Psoas muscle (tissue), 8 donors: ENCODE measurements around the gene JMJD1C. TPM values are rescaled to one million over a fixed set of nuclear protein-coding genes. Genes with fewer than 3 reads are reported as not detected.

Source experiments
- ATAC-seq, 4 donors: fragments of 200-7000 bp; cut with Tn5 transposase; one replicate each; pipeline ENCODE4 v1.9.1; 2020; ENCODE audit warnings: moderate library complexity in 3 of 4, mild to moderate bottlenecking in 2 of 4
- DNase-seq, 2 donors: peaks; one replicate each; pipeline ENCODE4 v3.0.0-alpha.2; 2020
- H3K27ac ChIP-seq: fragments of 200-600 bp; one replicate; pipeline ENCODE4 v1.8.0; 2022
- H3K27me3 ChIP-seq, 3 donors: fragments of 200-600 bp in 1 of 3; one replicate each; pipeline versions ENCODE4 v1.6.1 to v1.8.0; 2013 to 2022; ENCODE audit warnings: low read length in 2 of 3, mild to moderate bottlenecking in 2 of 3, moderate library complexity in 1 of 3; ENCODE audit not compliant: insufficient read depth in 3 of 3
- H3K36me3 ChIP-seq, 2 donors: fragments of 200-600 bp in 1 of 2; one replicate each; pipeline versions ENCODE4 v1.6.1 to v1.8.0; 2013 to 2022; ENCODE audit warnings: low read depth in 1 of 2, mild to moderate bottlenecking in 1 of 2, moderate library complexity in 1 of 2; ENCODE audit not compliant: insufficient read depth in 1 of 2
- H3K4me1 ChIP-seq: fragments of 200-600 bp; one replicate; pipeline ENCODE4 v1.8.0; 2022
- H3K4me3 ChIP-seq: fragments of 200-600 bp; one replicate; pipeline ENCODE4 v1.8.0; 2022; ENCODE audit warnings: mild to moderate bottlenecking
- H3K9me3 ChIP-seq: fragments of 200-600 bp; one replicate; pipeline ENCODE4 v1.8.0; 2022
- CTCF ChIP-seq: fragments of 200-600 bp; IDR thresholded peaks from one replicate; pipeline ENCODE4 v1.8.0; 2022; ENCODE audit warnings: antibody characterized with exemption
- WGBS, 3 donors: extraction: QIAGEN DNeasy Blood & Tissue Kit; methylation state at CpG; one replicate each; pipeline versions ENCODE4 v1.1.6 to v1.1.7; 2013; 5-methylcytosine and 5-hydroxymethylcytosine counted together
- intact Hi-C, 2 donors: fragments of 100-400 bp; cut with DNase I; formaldehyde crosslinking; loops; one replicate each; pipeline versions ENCODE4 v1.11.0 to v1.14.2; 2022
- polyA plus RNA-seq, 3 donors: library from polyadenylated mRNA; stranded (reverse); fragments of 200-250 nt; gene quantifications; one replicate each; pipeline ENCODE4 v1.2.3, GENCODE V29; 2013
- total RNA-seq, 4 donors: library from RNA; stranded (reverse); fragmentation: NEBNext Ultra II Directional in 2 of 4; extraction: Animal tissue kit (Norgen Biotek cat#: 25700) in 2 of 4; gene quantifications; one replicate each; pipeline versions ENCODE4 v1.2.1 to v1.2.4, GENCODE V29; 2021 to 2023
- donor health status: healthy with polysubstance abuse.
- donor health status: DM: no; HTN: no; CAD: no; lungs with moderate emphysema.
- donor health status: Bipolar disorder and iron deficiency.
- donor health status: healthy.
- donor health status: DM: yes; HTN: yes; CAD: no.
- donor health status: DM: no; HTN: no; CAD: no.
- donor health status: DM: no; HTN: no; CAD: no.
- donor health status: DM: yes; HTN: yes; CAD: no.

JMJD1C gene
- total and polyA plus RNA-seq, 7 donors: 17.5 to 74.4 (median 28.8) TPM

GRCh38 chr10:63437116-63437949 is 28.4 kb downstream of the JMJD1C start:
- TF ChIP-seq CTCF: no peak
- 89 to 92% (median 89%) methylated on average over 2 of the region's 2 CpGs for WGBS, 3 donors
- Histone ChIP-seq H3K4me1 (peaks cover 62% of the 10 kb centered on the region), H3K36me3 (no peaks in the 10 kb centered on the region), H3K27me3 (no peaks in the 10 kb centered on the region), H3K9me3 (no peaks in the 10 kb centered on the region), H3K27ac (no peak overlapping the region), H3K4me3 (no peak overlapping the region)
- DNase-seq: no peak
- peak in 2 of 4 donors; percentile 44 to 63 for ATAC-seq
- intact Hi-C loops: no loop called here

- no peak for ATAC-seq
- TF ChIP-seq CTCF: no peak
- H3K4me1 ChIP-seq: peaks cover 67% of the 10 kb centered on the region
Observed at GRCh38 chr10:63436225-63436624, 29.6 kb downstream of the JMJD1C start.

GRCh38 chr10:63434866-63435854 is 30.6 kb downstream of the JMJD1C start:
- Histone ChIP-seq H3K4me3 (no peak overlapping the region), H3K9me3 (no peaks in the 10 kb centered on the region), H3K4me1 (peaks cover 70% of the 10 kb centered on the region), H3K27me3 (no peaks in the 10 kb centered on the region), H3K27ac (no peak overlapping the region), H3K36me3 (no peaks in the 10 kb centered on the region)
- intact Hi-C loops: no loop called here
- WGBS, 3 donors: 72 to 87% (median 75%) methylated on average over 13 of the region's 13 CpGs
- no peak for DNase-seq
- ATAC-seq: peak in 1 of 4 donors; percentile 36
- no peak for TF ChIP-seq CTCF

More at GRCh38 chr10:63436225-63436624, 29.6 kb downstream of the JMJD1C start:
- no peak for DNase-seq
- Histone ChIP-seq H3K36me3 (no peaks in the 10 kb centered on the region), H3K9me3 (no peaks in the 10 kb centered on the region), H3K4me3 (no peak overlapping the region), H3K27me3 (no peaks in the 10 kb centered on the region), H3K27ac (no peak overlapping the region)
- 91 to 100% (median 100%) methylated on average over 1 of the region's 1 CpG for WGBS, 3 donors
- intact Hi-C loops: no loop called here

- H3K27ac ChIP-seq: no peak overlapping the region
- TF ChIP-seq CTCF: no peak
- ATAC-seq: peak in 2 of 4 donors; percentile 22 to 28
- DNase-seq: no peak
- no peaks in the 10 kb centered on the region for H3K27me3 ChIP-seq
- intact Hi-C loops: no loop called here
- H3K9me3 ChIP-seq: no peaks in the 10 kb centered on the region
- H3K36me3 ChIP-seq: no peaks in the 10 kb centered on the region
- H3K4me3 ChIP-seq: no peak overlapping the region
- WGBS, 3 donors: 90 to 93% (median 92%) methylated on average over 5 of the region's 5 CpGs
- H3K4me1 ChIP-seq: peaks cover 63% of the 10 kb centered on the region
Observed at GRCh38 chr10:63431962-63432797, 33.6 kb downstream of the JMJD1C start.
